Transverse colon (tissue), 4 donors: Measurements from ENCODE around the gene PHACTR4. TPM values are rescaled to one million over a fixed set of nuclear protein-coding genes. Genes with fewer than 3 reads are reported as not detected.

Experiments
- DNase-seq: peaks from one replicate; pipeline ENCODE4 v3.0.0-alpha.2; 2019
- H3K27ac ChIP-seq, 4 donors: fragments of 200-600 bp; sonication (generic); 2 replicates each; pipeline ENCODE4 v1.5.1; 2016 to 2018; ENCODE audit warnings: inconsistent platforms in 4 of 4
- H3K27me3 ChIP-seq: fragments of 200-600 bp; sonication (generic); 2 replicates; pipeline ENCODE4 v1.5.1; 2017; ENCODE audit warnings: inconsistent platforms
- H3K36me3 ChIP-seq, 4 donors: fragments of 200-600 bp; sonication (generic); 2 replicates each; pipeline ENCODE4 v1.5.1; 2017 to 2019; ENCODE audit warnings: inconsistent platforms in 4 of 4
- H3K4me1 ChIP-seq, 4 donors: fragments of 200-600 bp; sonication (generic); 2 replicates each; pipeline ENCODE4 v1.5.1; 2017 to 2020; ENCODE audit warnings: inconsistent platforms in 4 of 4
- H3K4me3 ChIP-seq, 4 donors: fragments of 200-600 bp; sonication (generic); 1 replicate in 1 of 4; 2 replicates in 3 of 4; pipeline versions ENCODE4 v1.5.1 to v1.6.1; 2017 to 2019; ENCODE audit warnings: inconsistent platforms in 4 of 4
- H3K9me3 ChIP-seq, 2 donors: fragments of 200-600 bp; sonication (generic); 2 replicates each; pipeline ENCODE4 v1.5.1; 2017 to 2019; ENCODE audit warnings: inconsistent platforms in 2 of 2
- EP300 ChIP-seq: sonication (generic); formaldehyde crosslinking; IDR thresholded peaks from one replicate; pipeline ENCODE4 v1.6.1; 2017; ENCODE audit warnings: antibody characterized with exemption, low read depth
- POLR2A ChIP-seq: fragments of 450-650 bp; IDR thresholded peaks from one replicate; pipeline ENCODE4 v1.6.1; 2016; ENCODE audit warnings: antibody characterized with exemption, mild to moderate bottlenecking, moderate library complexity
- POLR2AphosphoS5 ChIP-seq, 3 donors: sonication (generic); formaldehyde crosslinking; IDR thresholded peaks; one replicate each; pipeline ENCODE4 v1.6.1; 2016; ENCODE audit warnings: antibody characterized with exemption in 3 of 3
- WGBS, 2 donors: methylation state at CpG; one replicate each; pipeline ENCODE4 v1.1.5; 2018; ENCODE audit warnings: low coverage in 1 of 2; 5-methylcytosine and 5-hydroxymethylcytosine counted together
- in situ Hi-C, 4 donors: fragments of 200-750 bp; cut with MboI; loops; one replicate each; pipeline versions ENCODE4 v1.15.0 to v1.15.1; 2017; ENCODE audit warnings: low sequenced_read_pairs in 3 of 4, low pct_ligation_motif_present in 1 of 4, low pct_unique_long_range_greater_than_20kb in 1 of 4
- intact Hi-C: fragments of 100-400 bp; cut with DNase I; formaldehyde crosslinking; loops from one replicate; pipeline ENCODE4 v1.15.1; 2023; ENCODE audit warnings: low total_unique reads
- small RNA-seq, 4 donors: library from RNA; depleted of rRNA; stranded (forward); fragments of <200 nt; gene quantifications; one replicate each; pipeline ENCODE3, GENCODE V24; 2016
- total RNA-seq, 4 donors: library from RNA; depleted of rRNA; stranded (reverse); fragments of >200 nt; gene quantifications; one replicate each; pipeline ENCODE4 v1.1.0, GENCODE V29; 2016
- TF ChIP-seq, protein P1 (sequence below), 5 experiments: fragments of 200-600 bp in 3 of 5; fragments of 450-650 bp in 2 of 5; sonication (generic) in 3 of 5; IDR thresholded peaks; 1 replicate in 2 of 5; 2 replicates in 3 of 5; pipeline ENCODE4 v1.5.1; 2016 to 2017; ENCODE audit warnings: antibody characterized with exemption in 5 of 5, inconsistent platforms in 3 of 5, mild to moderate bottlenecking in 2 of 5, moderate library complexity in 1 of 5

PHACTR4 gene
- total RNA-seq, 4 donors from 2014 or later, result 31.4 to 51.1 (median 41.6) TPM

DNA sequence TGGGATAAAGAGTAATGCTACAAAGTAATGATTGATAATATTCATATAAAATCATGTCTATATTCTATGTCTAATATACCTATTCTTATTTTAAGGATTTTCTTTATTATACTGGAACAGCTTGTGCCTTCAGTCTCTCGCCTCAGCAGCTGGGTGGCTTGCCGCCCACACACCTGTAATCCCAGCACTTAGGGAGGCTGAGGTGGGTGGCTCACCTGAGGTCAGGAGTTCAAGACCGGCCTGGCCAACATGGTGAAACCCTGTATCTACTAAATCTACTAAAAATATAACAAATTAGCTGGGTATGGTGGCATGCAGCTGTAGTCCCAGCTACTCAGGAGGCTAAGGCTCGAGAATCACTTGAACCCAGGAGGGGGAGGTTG, 175.7 kb downstream of the PHACTR4 start:
- no peaks in the 10 kb centered on the region for H3K27me3 ChIP-seq
- no peak overlapping the region for H3K4me3 ChIP-seq
- intact Hi-C loops (no loop called here), in situ Hi-C loops (no loop called here)
- H3K9me3 ChIP-seq, result no peaks in the 10 kb centered on the region
- H3K4me1 ChIP-seq, result peaks cover 0 to 4% (median 0%) of the 10 kb centered on the region in 4 donors
- TF ChIP-seq, protein P1, sequence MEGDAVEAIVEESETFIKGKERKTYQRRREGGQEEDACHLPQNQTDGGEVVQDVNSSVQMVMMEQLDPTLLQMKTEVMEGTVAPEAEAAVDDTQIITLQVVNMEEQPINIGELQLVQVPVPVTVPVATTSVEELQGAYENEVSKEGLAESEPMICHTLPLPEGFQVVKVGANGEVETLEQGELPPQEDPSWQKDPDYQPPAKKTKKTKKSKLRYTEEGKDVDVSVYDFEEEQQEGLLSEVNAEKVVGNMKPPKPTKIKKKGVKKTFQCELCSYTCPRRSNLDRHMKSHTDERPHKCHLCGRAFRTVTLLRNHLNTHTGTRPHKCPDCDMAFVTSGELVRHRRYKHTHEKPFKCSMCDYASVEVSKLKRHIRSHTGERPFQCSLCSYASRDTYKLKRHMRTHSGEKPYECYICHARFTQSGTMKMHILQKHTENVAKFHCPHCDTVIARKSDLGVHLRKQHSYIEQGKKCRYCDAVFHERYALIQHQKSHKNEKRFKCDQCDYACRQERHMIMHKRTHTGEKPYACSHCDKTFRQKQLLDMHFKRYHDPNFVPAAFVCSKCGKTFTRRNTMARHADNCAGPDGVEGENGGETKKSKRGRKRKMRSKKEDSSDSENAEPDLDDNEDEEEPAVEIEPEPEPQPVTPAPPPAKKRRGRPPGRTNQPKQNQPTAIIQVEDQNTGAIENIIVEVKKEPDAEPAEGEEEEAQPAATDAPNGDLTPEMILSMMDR (IDR thresholded peaks at IDR 0.05), result no peak
- TF ChIP-seq POLR2A (no peak), POLR2AphosphoS5 (IDR thresholded peaks at IDR 0.05) (no peak), EP300 (no peak)
- H3K36me3 ChIP-seq, result no peaks in the 10 kb centered on the region
- H3K27ac ChIP-seq, result no peak overlapping the region
- DNase-seq, result no peak
- 89 to 93% methylated on average over 4 of the region's 4 CpGs for WGBS, 2 donors

DNA sequence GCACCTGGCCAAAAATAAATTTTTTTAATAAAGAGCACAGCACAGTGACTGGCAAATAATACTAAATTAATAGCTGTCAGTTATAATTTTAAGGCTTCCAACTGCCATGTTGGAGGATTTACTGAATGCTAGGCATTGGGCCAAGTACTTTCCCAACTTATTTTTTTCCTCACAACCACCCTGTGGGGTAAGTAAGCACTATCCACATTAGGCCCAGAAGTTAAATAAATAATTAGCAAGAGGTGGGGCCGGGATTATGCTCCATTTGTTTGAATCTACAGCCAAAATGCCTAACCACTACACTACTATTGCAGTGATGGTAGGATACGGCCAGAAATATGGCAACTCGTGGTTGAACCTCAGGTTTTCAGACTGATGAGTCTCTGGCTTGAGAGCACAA, 178.8 kb downstream of the PHACTR4 start:
- Histone ChIP-seq H3K9me3 (no peaks in the 10 kb centered on the region), H3K4me1 (peaks cover 0 to 14% (median 8%) of the 10 kb centered on the region in 4 donors), H3K27me3 (no peaks in the 10 kb centered on the region), H3K4me3 (no peak overlapping the region), H3K36me3 (no peaks in the 10 kb centered on the region), H3K27ac (no peak overlapping the region)
- in situ Hi-C loops (no loop called here), intact Hi-C loops (no loop called here)
- TF ChIP-seq, protein P1 (IDR thresholded peaks at IDR 0.05), result no peak
- TF ChIP-seq POLR2AphosphoS5 (IDR thresholded peaks at IDR 0.05), result no peak
- DNase-seq, result no peak
- WGBS, 2 donors, result 50 to 72% methylated on average over 1 to 3 of the region's 3 CpGs

Small RNA genes within 50 kb of the gene (small RNA-seq; reads per million reads assigned to genes)
- gene RF00019 (0 reads per million in 4 donors), gene RNU6ATAC27P (0 reads per million in 4 donors), gene SNORA73A (0 reads per million in 4 donors), gene SNORA73B (24.6 to 84.3 (median 60.0) reads per million in 4 donors)

Other genes starting within 250 kb of the PHACTR4 start
- 10 to 100 TPM in 1 of 4 donors, 1 to 10 TPM in 3; 2.0 to 51.7 (median 4.2) TPM for gene PTAFR, start 193.1 kb upstream of the PHACTR4 start, total RNA-seq
- 10 to 100 TPM; 33.3 to 68.7 (median 46.8) TPM for gene DNAJC8, start 136.7 kb upstream of the PHACTR4 start, total RNA-seq
- gene ATP5IF1, start 133.6 kb upstream of the PHACTR4 start, total RNA-seq, result 100 to 1,000 TPM; 131 to 503 (median 344) TPM
- gene SESN2, start 110.2 kb upstream of the PHACTR4 start, total RNA-seq, result 10 to 100 TPM; 25.1 to 44.5 (median 30.5) TPM
- 10 to 100 TPM; 12.1 to 36.3 (median 27.4) TPM for gene MED18, start 40.7 kb upstream of the PHACTR4 start, total RNA-seq
- gene RCC1, start 136.3 kb downstream of the PHACTR4 start, total RNA-seq, result 10 to 100 TPM; 13.0 to 87.9 (median 36.3) TPM
- 10 to 100 TPM in 2 of 4 donors, 1 to 10 TPM in 2; 4.1 to 25.4 (median 12.4) TPM for gene TRNAU1AP, start 183.3 kb downstream of the PHACTR4 start, total RNA-seq
- 10 to 100 TPM in 1 of 4 donors, 1 to 10 TPM in 2, not detected in 1; 5.3 to 14.2 (median 5.6) TPM for gene RAB42, start 222.5 kb downstream of the PHACTR4 start, total RNA-seq